ENCODE data around the gene KLK5. TPM values are rescaled to one million over a fixed set of nuclear protein-coding genes. Genes with fewer than 3 reads are reported as not detected.

The KLK5 gene
- total RNA-seq, 1 donor from 2014 or later: not detected

GRCh38 chr19:50983625-50984292, 30.9 kb upstream of the KLK5 start, which contains the start of gene KLK7:
KLK7 (minus strand) TSS chr19:50983917; CDS start chr19:50982399, 1,518 bp downstream.
- Mint-ChIP-seq H3K4me3 (ENCODE audit: unreplicated experiment) (no peak within 1 kb of the TSS), H3K9me3 (ENCODE audit: unreplicated experiment) (no peaks in the 10 kb centered on the region), H3K36me3 (ENCODE audit: unreplicated experiment) (no peaks in the 10 kb centered on the region), H3K27ac (ENCODE audit: unreplicated experiment) (no peak within 1 kb of the TSS), H3K27me3 (ENCODE audit: unreplicated experiment) (peaks cover 10% of the 10 kb centered on the region), H3K4me1 (ENCODE audit: low read depth, unreplicated experiment) (no peaks in the 10 kb centered on the region)
- DNase-seq: no peak
- no peak for TF ChIP-seq CTCF (IDR thresholded peaks at IDR 0.05; ENCODE audit: partially characterized antibody, unreplicated experiment)

GRCh38 chr19:50982186-50982585, 29.3 kb upstream of the KLK5 start:
- no peak overlapping the region for H3K27ac Mint-ChIP-seq (ENCODE audit: unreplicated experiment)
- no peak overlapping the region for H3K4me3 Mint-ChIP-seq (ENCODE audit: unreplicated experiment)
- H3K4me1 Mint-ChIP-seq (ENCODE audit: low read depth, unreplicated experiment): no peaks in the 10 kb centered on the region
- H3K9me3 Mint-ChIP-seq (ENCODE audit: unreplicated experiment): no peaks in the 10 kb centered on the region
- H3K36me3 Mint-ChIP-seq (ENCODE audit: unreplicated experiment): no peaks in the 10 kb centered on the region
- DNase-seq: no peak
- H3K27me3 Mint-ChIP-seq (ENCODE audit: unreplicated experiment): peaks cover 13% of the 10 kb centered on the region
- TF ChIP-seq CTCF (IDR thresholded peaks at IDR 0.05; ENCODE audit: partially characterized antibody, unreplicated experiment): no peak

DNA sequence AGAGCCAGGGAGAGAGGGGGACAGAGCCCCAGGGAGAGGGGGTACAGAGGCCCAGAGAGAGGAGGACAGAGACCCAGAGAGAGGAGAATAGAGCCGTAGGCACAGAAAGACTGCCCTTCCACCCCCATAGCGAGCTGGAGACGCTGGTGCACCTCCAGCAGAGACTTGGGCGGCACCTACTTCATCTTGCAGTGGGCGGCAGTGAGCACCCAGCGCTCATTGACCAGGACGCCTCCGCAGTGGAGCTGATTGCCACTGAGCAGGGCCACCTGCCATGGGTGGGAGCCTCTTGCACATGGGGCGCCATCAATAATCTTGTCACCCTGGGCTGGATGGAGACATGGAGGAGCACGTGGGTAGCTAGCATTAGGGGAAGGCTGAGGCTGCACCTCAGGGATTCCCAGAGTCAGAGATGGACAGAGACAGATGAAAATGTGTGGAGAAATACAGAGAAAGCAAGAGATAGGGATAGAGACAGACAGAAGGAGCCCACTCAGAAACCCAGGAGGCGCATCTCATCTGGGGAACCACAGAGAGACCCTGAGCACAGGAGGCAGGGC, 28.8 kb upstream of the KLK5 start:
- TF ChIP-seq CTCF (IDR thresholded peaks at IDR 0.05; ENCODE audit: partially characterized antibody, unreplicated experiment): no peak
- DNase-seq: no peak
- Mint-ChIP-seq H3K4me3 (ENCODE audit: unreplicated experiment) (no peak overlapping the region), H3K36me3 (ENCODE audit: unreplicated experiment) (no peaks in the 10 kb centered on the region), H3K4me1 (ENCODE audit: low read depth, unreplicated experiment) (no peaks in the 10 kb centered on the region), H3K9me3 (ENCODE audit: unreplicated experiment) (no peaks in the 10 kb centered on the region), H3K27ac (ENCODE audit: unreplicated experiment) (no peak overlapping the region), H3K27me3 (ENCODE audit: unreplicated experiment) (peaks cover 14% of the 10 kb centered on the region)

GRCh38 chr19:50980208-50980607, 27.4 kb upstream of the KLK5 start:
- peaks cover 14% of the 10 kb centered on the region for H3K27me3 Mint-ChIP-seq (ENCODE audit: unreplicated experiment)
- no peaks in the 10 kb centered on the region for H3K9me3 Mint-ChIP-seq (ENCODE audit: unreplicated experiment)
- no peaks in the 10 kb centered on the region for H3K4me1 Mint-ChIP-seq (ENCODE audit: low read depth, unreplicated experiment)
- no peak for DNase-seq
- H3K27ac Mint-ChIP-seq (ENCODE audit: unreplicated experiment): no peak overlapping the region
- no peak overlapping the region for H3K4me3 Mint-ChIP-seq (ENCODE audit: unreplicated experiment)
- H3K36me3 Mint-ChIP-seq (ENCODE audit: unreplicated experiment): no peaks in the 10 kb centered on the region
- no peak for TF ChIP-seq CTCF (IDR thresholded peaks at IDR 0.05; ENCODE audit: partially characterized antibody, unreplicated experiment)

- H3K9me3 Mint-ChIP-seq (ENCODE audit: unreplicated experiment): no peaks in the 10 kb centered on the region
- DNase-seq: no peak
- H3K4me3 Mint-ChIP-seq (ENCODE audit: unreplicated experiment): no peak overlapping the region
- H3K36me3 Mint-ChIP-seq (ENCODE audit: unreplicated experiment): no peaks in the 10 kb centered on the region
- H3K27ac Mint-ChIP-seq (ENCODE audit: unreplicated experiment): no peak overlapping the region
- TF ChIP-seq CTCF (IDR thresholded peaks at IDR 0.05; ENCODE audit: partially characterized antibody, unreplicated experiment): no peak
- peaks cover 14% of the 10 kb centered on the region for H3K27me3 Mint-ChIP-seq (ENCODE audit: unreplicated experiment)
- no peaks in the 10 kb centered on the region for H3K4me1 Mint-ChIP-seq (ENCODE audit: low read depth, unreplicated experiment)
Measured at GRCh38 chr19:50979758-50980157, 26.9 kb upstream of the KLK5 start.
